ACC112 (cell line): ENCODE measurements around the gene PILRA.
"Not testable (repeated sequence)": the region's sequence is repeated elsewhere in the genome, so short reads cannot be mapped to it uniquely, and the experiment has no call there.

ENCODE experiments used
- H2AFZ ChIP-seq: fragments of 200-600 bp; sonication (generic); one replicate; pipeline ENCODE4 v1.6.0; 2017; ENCODE audit warnings: antibody characterized with exemption, low read length; ENCODE audit not compliant: unreplicated experiment
- H3K27ac ChIP-seq: fragments of 200-600 bp; sonication (generic); 2 replicates; pipeline ENCODE4 v1.5.1; 2014; ENCODE audit warnings: low read depth, mild to moderate bottlenecking, antibody characterized with exemption, low read length, moderate library complexity
- H3K27me3 ChIP-seq: fragments of 200-600 bp; sonication (generic); 2 replicates; pipeline ENCODE4 v1.6.1; 2014; ENCODE audit warnings: mild to moderate bottlenecking, antibody characterized with exemption, low read length, moderate library complexity, mixed read lengths; ENCODE audit not compliant: insufficient read depth
- H3K36me3 ChIP-seq: fragments of 200-600 bp; sonication (generic); 2 replicates; pipeline ENCODE4 v1.6.1; 2016; ENCODE audit warnings: mild to moderate bottlenecking, antibody characterized with exemption, low read length, moderate library complexity, mixed read lengths; ENCODE audit not compliant: insufficient read depth
- H3K4me1 ChIP-seq: fragments of 200-600 bp; sonication (generic); one replicate; pipeline ENCODE4 v1.6.1; 2016; ENCODE audit warnings: low read length, mixed read lengths; ENCODE audit not compliant: insufficient read depth, unreplicated experiment, control insufficient read depth
- H3K4me3 ChIP-seq: fragments of 200-600 bp; sonication (generic); 2 replicates; pipeline ENCODE4 v1.5.1; 2014; ENCODE audit warnings: mild to moderate bottlenecking, low read depth, low read length
- H3K79me2 ChIP-seq: fragments of 200-600 bp; sonication (generic); one replicate; pipeline ENCODE4 v1.6.0; 2016; ENCODE audit warnings: low read length; ENCODE audit not compliant: control insufficient read depth, unreplicated experiment, insufficient read depth

PILRA gene

GRCh38 chr7:100447363-100447762 is 74.1 kb downstream of the PILRA start:
- not testable (repeated sequence) for H3K4me3 ChIP-seq, H3K27me3 ChIP-seq, H3K79me2 ChIP-seq, H3K27ac ChIP-seq, H3K36me3 ChIP-seq, H2AFZ ChIP-seq
- H3K4me1 ChIP-seq = peaks cover 32% of the 10 kb centered on the region

- H3K36me3 ChIP-seq = no peaks in the 10 kb centered on the region
- H3K27me3 ChIP-seq = no peaks in the 10 kb centered on the region
- H3K27ac ChIP-seq = no peak overlapping the region
- H3K79me2 ChIP-seq = no peaks in the 10 kb centered on the region
- H2AFZ ChIP-seq = no peak overlapping the region
- H3K4me1 ChIP-seq = peaks cover 24% of the 10 kb centered on the region
- no peak overlapping the region for H3K4me3 ChIP-seq
These were observed 76.0 kb downstream of the PILRA start for GRCh38 chr7:100449190-100449795.
